GM19397 (cell line): ENCODE results near the gene ACSF2.

ENCODE experiments used
- ATAC-seq: cut with Tn5 transposase; IDR thresholded peaks from one replicate; pipeline ENCODE4 v1.9.1; 2021; ENCODE audit warnings: mild to moderate bottlenecking, moderate library complexity; ENCODE audit not compliant: unreplicated experiment

Gene ACSF2

GRCh38 chr17:50476545-50477315 is 50.7 kb downstream of the ACSF2 start:
- no peak for ATAC-seq

DNA sequence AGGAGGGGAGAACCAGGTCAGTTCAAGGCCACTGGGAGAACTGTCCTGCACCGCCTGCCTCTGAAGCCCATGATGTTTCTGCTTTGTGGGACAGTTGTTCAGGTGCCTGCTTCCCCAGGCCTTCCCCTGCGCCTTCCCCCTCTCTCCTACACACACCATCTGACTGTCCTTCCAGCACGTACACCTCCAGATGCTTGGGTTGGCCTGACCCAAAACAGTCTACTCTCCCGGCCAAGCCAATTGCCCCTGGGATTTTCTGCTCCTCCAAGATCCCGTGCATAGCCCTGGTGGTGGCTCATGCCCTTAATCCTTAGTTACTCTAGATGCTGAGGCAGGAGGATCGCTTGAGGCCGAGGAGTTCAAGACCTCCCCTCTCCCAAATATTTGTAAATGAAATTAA is 52.0 kb downstream of the ACSF2 start:
- ATAC-seq, result no peak

DNA sequence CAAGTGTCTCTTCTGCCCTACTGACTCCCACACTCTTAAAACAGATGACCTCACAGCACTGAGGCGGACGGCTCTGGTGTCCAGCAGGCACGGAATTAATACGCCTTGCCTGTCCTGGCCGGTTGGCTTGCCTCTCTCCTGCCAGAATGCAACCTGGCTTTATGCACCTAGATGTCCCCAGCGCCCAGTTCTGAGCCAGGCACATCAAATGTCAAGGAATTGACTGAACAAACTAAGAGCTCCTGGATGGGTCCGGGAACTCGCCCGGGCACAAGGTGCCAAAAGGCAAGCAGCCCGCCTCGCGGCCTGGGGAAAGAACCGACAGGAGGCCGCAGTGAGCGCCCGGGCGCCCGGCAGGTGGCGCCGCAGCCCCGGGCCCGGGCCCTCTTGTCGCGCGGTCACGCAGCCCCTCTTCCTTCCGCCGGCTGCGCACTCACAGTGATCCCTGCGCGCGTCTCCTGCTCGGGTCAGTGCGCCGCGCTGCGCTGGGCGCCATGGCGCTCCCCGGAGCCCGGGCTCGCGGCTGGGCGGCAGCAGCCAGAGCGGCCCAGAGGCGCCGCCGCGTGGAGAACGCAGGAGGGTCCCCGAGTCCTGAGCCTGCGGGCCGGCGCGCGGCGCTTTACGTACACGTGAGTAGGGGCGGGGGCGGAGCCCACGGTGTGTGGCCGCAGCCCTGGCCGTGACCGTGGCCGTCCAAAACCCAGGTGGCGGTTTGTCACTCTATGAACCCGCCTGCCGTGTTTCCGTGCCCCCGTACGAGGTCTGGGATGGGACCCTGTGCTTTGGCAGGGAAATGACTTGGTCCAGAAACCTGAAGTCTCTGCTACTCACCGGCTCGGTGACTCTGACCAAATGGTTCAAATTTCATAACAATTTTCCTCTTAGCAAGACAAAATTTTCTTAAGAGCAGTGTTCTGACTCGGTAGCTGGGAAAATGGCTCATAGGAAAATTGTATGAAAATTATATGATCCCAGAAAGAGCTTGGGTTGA is 52.7 kb downstream of the ACSF2 start, which contains the start of gene RSAD1:
RSAD1 (plus strand) TSS at position 470 of the 991 bp plus-strand sequence; CDS start at position 495, 25 bp downstream.
- ATAC-seq, result peak; percentile 86

- no peak for ATAC-seq
Observed at GRCh38 chr17:50479522-50480141, 53.6 kb downstream of the ACSF2 start.

DNA sequence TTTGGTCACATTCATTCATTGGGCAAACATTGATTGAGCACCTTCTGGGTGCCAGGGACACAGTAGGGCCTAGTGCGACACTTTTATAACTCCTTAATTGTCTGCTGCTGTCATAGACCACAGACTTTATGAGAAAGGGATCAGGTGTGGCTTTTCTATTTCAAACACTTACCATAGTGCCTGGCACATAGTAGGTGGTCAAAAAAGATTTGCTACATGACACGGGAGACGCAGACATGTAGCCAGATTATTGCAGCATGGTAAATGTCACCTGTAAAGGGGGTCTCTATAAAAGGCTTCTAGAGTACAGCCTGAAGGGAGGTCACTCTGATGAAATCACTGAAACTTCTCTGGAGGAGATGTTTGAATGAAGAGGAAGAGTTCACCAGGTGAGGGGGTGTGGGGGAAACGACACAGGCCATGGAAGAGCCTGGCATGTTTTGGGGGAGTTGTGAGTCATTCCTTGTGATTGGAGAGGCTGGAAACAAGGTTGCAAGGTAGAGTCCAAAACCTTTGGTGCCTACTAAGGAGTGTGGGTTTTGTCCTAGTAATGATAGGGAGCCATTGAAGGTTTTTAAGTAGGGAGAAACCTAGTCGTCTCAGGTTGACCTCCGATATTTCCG is 54.2 kb downstream of the ACSF2 start:
- no peak for ATAC-seq

- ATAC-seq, result no peak
Observed at GRCh38 chr17:50480854-50481490, 55.0 kb downstream of the ACSF2 start.

DNA sequence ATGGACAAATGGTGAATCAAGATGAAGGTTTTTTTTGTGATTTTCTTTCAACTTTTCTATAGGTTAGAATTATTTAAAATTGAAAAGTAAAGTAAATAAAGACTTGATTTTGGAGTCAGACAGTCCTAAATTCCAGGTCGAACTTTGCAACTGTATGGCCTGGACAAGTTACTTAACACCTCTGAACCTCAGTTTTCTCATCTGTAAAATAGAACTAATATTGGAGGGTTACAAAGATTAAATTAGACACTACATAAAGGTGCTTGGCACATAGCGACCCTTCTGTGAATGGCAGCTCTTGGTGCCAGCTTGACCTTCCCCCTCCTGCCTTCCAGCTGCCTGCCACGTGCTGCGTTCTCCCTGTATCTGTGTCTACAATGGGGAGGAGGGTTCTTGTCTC is 55.6 kb downstream of the ACSF2 start:
- ATAC-seq, result no peak

DNA sequence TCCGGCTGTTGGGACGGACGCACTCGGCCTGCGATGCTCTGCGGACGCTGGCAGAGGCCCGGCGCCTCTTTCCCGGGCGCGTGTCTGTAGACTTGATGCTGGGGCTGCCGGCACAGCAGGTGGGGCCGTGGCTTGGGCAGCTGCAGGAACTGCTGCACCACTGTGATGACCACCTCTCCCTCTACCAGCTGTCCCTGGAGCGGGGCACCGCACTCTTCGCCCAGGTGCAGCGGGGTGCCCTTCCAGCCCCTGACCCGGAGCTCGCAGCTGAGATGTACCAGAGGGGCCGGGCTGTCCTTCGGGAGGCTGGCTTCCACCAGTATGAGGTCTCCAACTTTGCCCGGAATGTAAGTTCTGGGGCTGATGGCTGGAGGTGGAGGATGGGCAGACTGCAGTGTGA is 56.1 kb downstream of the ACSF2 start:
- no peak for ATAC-seq

DNA sequence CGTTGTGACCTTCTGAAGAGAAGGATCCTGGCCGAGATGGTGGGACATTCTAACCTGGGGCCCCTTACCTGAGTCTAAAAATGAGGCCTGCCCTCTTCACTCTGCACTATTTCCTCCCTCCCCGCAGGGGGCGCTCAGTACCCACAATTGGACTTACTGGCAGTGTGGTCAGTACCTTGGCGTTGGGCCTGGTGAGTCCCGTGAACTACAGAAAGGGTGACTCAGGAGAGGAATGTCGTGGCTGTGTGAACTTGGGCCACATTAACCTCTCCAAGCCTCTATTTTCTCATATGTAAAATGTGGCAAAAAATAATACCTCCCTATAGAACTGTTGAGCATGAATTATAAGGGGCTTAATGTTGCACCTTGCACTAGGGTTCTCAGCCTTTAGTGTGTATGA is 56.5 kb downstream of the ACSF2 start:
- ATAC-seq, result no peak

DNA sequence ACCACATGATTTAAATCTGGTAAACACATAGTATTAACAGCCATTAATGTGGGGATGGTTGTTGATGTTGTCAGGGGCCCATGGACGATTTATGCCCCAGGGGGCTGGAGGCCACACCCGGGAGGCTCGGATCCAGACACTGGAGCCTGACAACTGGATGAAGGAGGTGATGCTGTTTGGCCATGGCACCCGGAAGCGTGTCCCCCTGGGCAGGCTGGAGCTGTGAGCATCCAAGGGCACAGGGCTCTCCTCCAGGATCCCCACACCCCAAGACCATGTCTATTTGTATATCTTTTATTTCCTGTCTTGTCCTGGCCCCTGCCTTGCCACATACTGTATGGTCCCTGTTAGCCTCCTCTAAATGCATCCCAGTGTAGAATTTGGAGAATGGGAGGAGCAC is 57.2 kb downstream of the ACSF2 start:
- no peak for ATAC-seq

DNA sequence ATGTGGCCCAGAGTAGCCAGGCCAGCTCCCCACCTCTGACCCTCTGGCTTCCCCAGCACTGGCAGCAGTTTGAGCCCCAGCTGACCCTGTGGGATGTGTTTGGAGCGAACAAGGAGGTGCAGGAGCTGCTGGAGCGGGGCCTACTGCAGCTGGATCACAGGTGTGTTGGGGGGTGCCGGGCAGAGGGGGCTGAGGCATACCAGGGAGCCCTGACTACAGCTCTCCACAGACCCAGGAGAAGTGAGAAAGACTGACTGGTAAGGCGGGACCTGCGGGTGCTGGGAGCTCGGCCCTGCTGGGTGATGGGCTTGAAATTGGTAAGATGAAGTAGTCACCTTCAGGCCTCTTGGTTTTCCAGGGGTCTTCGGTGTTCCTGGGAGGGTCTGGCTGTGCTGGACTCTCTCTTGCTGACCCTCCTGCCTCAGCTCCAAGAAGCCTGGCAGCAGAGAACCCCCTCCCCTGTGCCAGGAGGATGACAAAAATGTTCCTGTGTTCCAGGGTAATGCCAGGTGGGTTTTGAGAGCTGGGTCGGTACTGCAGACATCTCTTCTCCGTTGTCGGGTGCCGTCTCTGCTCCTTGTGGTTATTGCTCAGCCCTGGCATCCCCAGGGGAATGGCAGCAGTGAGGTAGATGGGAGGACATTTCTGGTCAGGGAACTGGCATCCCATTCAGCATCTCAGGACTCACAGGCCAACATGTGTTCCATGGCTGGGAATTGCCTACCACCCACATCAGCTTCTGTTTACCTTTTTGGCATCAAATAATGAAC is 58.6 kb downstream of the ACSF2 start:
- ATAC-seq, result no peak

- no peak for ATAC-seq
Observed at GRCh38 chr17:50487213-50488096, 61.4 kb downstream of the ACSF2 start.

GRCh38 chr17:50488880-50489279 is 62.9 kb downstream of the ACSF2 start:
- no peak for ATAC-seq

DNA sequence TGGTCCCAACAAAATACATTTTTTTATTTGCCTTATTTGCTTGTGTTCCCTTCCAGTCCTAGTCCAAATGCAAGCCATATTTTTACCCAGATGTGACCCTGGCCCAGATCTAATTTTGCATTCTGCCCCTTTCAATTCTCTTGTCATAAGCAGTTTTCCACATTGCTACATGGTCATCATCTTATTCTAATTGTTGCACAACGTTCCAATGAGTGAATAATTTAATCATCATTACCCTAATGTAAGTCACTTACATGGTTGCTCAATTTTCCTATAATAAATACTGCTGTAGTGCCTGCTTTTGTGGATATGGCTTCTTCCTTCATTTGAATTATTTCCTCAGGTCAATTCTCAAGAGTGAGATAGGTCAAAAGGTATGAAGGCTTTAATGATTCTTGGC is 65.5 kb downstream of the ACSF2 start:
- no peak for ATAC-seq

GRCh38 chr17:50492214-50492613 is 66.2 kb downstream of the ACSF2 start:
- no peak for ATAC-seq

- no peak for ATAC-seq
Observed at GRCh38 chr17:50493744-50494143, 67.7 kb downstream of the ACSF2 start.

GRCh38 chr17:50495217-50495823 is 69.3 kb downstream of the ACSF2 start:
- no peak for ATAC-seq

DNA sequence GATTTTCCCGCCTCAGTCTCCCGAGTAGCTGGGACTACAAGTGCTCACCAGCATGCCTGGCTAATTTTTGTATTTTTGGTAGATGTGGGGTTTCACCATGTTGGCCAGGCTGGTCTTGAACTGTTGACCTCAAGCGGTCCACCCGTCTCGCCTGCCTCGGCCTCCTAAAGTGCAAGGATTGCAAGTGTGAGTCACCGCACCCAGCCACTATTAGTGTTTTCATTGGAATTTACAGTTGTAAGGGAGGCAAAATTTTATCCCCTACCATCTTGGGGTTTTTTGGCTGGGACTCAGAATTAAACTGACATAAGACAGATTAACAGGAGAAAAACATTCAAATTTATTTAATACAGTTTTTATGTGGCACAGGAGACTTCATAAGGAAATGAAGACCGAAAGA is 69.9 kb downstream of the ACSF2 start:
- no peak for ATAC-seq
